C4-2B (cell line): Measurements from ENCODE around the gene ZNF121.

Experiments used
- H3K27ac ChIP-seq: fragments of 450-650 bp; 2 replicates; pipeline ENCODE4 v1.5.1; 2017
- ZFX ChIP-seq: fragments of 450-650 bp; IDR thresholded peaks from 2 replicates; pipeline ENCODE4 v1.6.1; 2017
- TF ChIP-seq, protein P1 (sequence below): fragments of 450-650 bp; conservative IDR thresholded peaks from 2 replicates; pipeline ENCODE4 v1.5.1; 2017; ENCODE audit warnings: mild to moderate bottlenecking

Gene ZNF121

DNA sequence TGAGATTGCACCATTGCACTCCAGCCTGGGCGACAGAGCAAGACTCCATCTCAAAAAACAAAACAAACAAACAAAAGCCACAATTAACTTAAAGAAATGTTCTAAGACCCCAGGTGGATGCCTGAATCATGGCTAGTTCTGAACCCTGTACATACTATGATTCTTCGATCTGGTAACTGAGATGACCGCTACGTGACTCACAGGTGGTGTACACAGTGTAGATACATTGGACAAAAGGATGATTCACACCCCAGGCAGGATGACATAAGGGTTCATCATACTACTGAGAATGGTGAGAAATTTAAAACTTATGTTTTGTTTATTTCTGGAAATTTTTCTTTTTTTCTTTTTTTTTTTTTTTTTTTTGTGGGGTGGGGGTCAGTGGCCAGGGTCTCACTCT lies 52.4 kb downstream of the ZNF121 start:
- H3K27ac ChIP-seq, result no peak overlapping the region
- TF ChIP-seq, protein P1, sequence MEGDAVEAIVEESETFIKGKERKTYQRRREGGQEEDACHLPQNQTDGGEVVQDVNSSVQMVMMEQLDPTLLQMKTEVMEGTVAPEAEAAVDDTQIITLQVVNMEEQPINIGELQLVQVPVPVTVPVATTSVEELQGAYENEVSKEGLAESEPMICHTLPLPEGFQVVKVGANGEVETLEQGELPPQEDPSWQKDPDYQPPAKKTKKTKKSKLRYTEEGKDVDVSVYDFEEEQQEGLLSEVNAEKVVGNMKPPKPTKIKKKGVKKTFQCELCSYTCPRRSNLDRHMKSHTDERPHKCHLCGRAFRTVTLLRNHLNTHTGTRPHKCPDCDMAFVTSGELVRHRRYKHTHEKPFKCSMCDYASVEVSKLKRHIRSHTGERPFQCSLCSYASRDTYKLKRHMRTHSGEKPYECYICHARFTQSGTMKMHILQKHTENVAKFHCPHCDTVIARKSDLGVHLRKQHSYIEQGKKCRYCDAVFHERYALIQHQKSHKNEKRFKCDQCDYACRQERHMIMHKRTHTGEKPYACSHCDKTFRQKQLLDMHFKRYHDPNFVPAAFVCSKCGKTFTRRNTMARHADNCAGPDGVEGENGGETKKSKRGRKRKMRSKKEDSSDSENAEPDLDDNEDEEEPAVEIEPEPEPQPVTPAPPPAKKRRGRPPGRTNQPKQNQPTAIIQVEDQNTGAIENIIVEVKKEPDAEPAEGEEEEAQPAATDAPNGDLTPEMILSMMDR, result no peak
- no peak for TF ChIP-seq ZFX

GRCh38 chr19:9528757-9529336 lies 55.5 kb downstream of the ZNF121 start:
- TF ChIP-seq, protein P1, result no peak
- no peak for TF ChIP-seq ZFX

GRCh38 chr19:9523885-9524474 lies 60.3 kb downstream of the ZNF121 start:
- TF ChIP-seq, protein P1, result no peak
- TF ChIP-seq ZFX, result no peak
- no peak overlapping the region for H3K27ac ChIP-seq

More at GRCh38 chr19:9528757-9529336, 55.5 kb downstream of the ZNF121 start:
- no peak overlapping the region for H3K27ac ChIP-seq
